ENCODE data around the gene SMO.
"Not testable (repeated sequence)": the region's sequence is repeated elsewhere in the genome, so short reads cannot be mapped to it uniquely, and the experiment has no call there.

Gene SMO

DNA sequence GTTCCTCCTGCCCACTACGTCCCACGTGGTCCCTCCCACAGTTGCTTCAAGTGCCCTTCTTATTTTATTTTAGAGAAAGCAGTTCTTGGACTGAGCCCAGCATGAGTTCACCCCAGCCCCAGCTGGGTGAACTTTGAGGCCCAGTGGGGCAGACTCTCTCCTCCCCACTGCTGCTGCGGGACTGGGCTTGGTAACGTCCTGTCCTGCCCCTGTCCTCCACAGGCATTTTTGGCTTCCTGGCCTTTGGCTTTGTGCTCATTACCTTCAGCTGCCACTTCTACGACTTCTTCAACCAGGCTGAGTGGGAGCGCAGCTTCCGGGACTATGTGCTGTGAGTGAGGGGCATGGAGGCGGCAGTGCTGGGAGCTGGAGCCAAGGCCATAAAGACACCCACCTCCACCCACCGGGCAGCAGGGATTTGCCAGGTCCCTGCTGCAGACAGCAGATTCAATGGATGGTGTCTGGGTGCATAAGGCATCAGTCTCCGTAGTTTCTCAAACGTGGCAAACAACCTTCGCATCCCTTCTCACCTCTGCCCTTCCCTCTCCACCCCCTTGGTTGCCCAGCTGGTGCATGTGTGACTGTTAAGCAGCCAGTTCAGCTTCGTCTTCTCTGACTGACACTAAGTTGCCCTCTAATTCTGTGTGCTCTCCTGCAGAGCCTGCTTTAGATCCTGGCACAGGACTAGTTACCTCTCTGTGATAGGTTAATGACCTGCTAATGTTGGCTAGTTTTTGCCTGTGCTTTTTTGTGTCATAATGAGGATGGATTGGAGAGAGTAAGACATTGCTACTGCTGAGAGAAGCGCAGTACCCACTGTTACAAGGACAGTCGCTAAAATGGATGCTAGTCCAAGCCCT lies 20.9 kb downstream of the SMO start:
- no peak for DNase-seq (ENCODE audit: low read depth in 2 of 2)

DNA sequence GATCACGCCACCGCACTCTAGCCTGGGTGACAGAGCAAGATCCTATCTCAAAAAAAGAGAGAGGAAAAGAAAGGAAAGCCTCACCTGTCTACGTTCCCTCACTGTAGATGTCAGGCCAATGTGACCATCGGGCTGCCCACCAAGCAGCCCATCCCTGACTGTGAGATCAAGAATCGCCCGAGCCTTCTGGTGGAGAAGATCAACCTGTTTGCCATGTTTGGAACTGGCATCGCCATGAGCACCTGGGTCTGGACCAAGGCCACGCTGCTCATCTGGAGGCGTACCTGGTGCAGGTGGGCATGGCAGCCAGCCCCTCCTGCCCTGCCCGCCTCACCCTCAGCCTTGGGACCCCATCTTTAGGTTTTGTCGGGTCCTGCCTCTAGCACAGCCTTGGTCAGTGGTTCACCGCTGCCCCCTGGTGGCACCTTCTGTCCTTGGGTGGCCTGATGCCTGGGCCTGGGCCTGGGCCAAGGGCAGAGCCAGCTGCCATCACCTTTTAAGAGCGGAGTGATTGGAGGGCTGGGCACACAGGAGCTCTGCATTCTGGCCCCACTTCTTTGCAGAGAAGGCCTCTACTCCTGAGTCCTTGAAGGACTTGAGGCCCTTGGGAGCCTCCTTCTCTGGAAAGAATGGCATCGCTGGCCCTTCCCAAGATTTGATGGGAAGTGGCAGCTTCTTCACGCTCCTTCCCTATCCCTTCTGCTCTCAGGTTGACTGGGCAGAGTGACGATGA lies 22.0 kb downstream of the SMO start:
- peak; percentile 28 to 41 for DNase-seq (ENCODE audit: low read depth in 2 of 2)

GRCh38 chr7:129210989-129211312 lies 22.5 kb downstream of the SMO start:
- no peak for DNase-seq (ENCODE audit: low read depth in 2 of 2)

- DNase-seq (ENCODE audit: low read depth in 2 of 2): no peak
These were observed 23.7 kb downstream of the SMO start for GRCh38 chr7:129212126-129212525.

DNA sequence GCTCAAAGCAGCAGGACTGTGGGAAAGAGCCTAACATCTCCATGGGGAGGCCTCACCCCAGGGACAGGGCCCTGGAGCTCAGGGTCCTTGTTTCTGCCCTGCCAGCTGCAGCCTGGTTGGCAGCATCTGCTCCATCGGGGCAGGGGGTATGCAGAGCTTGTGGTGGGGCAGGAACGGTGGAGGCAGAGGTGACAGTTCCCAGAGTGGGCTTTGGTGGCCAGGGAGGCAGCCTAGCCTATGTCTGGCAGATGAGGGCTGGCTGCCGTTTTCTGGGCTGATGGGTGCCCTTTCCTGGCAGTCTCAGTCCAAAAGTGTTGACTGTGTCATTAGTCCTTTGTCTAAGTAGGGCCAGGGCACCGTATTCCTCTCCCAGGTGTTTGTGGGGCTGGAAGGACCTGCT lies 24.2 kb downstream of the SMO start:
- no peak for DNase-seq (ENCODE audit: low read depth in 2 of 2)

GRCh38 chr7:129213828-129214227 lies 25.4 kb downstream of the SMO start:
- DNase-seq (ENCODE audit: low read depth in 2 of 2): no peak

DNA sequence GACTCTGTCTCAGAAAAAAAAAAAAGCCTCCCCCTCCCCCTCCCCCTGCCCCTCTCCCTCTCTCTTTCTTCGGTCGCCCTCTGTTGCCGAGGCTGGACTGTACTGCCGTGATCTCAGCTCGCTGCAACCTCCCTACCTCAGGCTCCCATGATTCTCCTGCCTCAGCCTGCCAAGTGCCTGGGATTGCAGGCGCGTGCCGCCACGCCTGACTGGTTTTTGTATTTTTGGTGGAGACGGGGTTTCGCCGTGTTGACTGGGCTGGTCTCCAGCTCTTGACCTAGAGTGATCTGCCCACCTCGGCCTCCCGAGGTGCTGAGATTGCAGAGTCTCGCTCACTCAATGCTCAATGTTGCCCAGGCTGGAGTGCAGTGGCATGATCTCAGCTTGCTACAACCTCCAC lies 27.3 kb downstream of the SMO start:
- DNase-seq (ENCODE audit: low read depth in 2 of 2): not testable (repeated sequence)

GRCh38 chr7:129216101-129216715 lies 27.8 kb downstream of the SMO start:
- DNase-seq (ENCODE audit: low read depth in 2 of 2): not testable (repeated sequence)

DNA sequence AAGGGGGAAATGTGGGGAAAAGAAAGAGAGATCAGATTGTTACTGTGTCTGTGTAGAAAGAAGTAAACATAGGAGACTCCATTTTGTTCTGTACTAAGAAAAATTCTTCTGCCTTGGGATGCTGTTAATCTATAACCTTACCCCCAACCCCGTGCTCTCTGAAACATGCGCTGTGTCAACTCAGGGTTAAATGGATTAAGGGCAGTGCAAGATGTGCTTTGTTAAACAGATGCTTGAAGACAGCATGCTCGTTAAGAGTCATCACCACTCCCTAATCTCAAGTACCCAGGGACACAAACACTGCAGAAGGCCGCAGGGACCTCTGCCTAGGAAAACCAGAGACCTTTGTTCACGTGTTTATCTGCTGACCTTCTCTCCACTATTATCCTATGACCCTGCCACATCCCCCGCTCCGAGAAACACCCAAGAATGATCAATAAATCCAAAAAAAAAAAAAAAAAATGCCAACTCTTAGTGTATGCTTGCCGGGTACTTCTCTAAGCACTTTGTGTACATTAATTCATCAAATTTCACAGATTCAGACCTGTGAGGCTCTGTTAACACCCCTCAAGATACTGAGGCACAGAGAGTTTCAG lies 28.5 kb downstream of the SMO start:
- not testable (repeated sequence) for DNase-seq (ENCODE audit: low read depth in 2 of 2)

GRCh38 chr7:129218514-129219062 lies 30.2 kb downstream of the SMO start:
- peak; percentile 43 to 58 for DNase-seq (ENCODE audit: low read depth in 2 of 2)

DNA sequence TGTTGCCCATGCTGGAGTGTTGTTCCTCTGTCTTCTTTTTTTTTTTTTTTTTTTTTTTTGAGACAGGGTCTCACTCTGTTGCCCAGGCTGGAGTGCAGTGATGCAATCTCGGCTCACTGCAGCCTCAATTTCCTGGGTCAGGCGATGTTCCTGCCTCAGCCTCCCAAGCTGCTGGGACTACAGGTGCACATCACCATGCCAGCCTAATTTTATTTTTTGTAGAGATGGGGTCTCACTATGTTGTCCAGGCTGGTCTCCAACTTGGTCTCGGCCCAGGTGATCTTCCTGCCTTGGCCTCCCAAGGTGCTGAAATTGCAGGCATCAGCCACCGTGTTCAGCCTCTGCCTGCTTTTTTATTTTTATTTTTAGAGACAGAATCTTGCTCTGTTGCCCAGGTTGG lies 30.7 kb downstream of the SMO start:
- DNase-seq (ENCODE audit: low read depth in 2 of 2): not testable (repeated sequence)

- DNase-seq (ENCODE audit: low read depth in 2 of 2): no peak
These were observed 33.6 kb downstream of the SMO start for GRCh38 chr7:129222064-129222463.

DNA sequence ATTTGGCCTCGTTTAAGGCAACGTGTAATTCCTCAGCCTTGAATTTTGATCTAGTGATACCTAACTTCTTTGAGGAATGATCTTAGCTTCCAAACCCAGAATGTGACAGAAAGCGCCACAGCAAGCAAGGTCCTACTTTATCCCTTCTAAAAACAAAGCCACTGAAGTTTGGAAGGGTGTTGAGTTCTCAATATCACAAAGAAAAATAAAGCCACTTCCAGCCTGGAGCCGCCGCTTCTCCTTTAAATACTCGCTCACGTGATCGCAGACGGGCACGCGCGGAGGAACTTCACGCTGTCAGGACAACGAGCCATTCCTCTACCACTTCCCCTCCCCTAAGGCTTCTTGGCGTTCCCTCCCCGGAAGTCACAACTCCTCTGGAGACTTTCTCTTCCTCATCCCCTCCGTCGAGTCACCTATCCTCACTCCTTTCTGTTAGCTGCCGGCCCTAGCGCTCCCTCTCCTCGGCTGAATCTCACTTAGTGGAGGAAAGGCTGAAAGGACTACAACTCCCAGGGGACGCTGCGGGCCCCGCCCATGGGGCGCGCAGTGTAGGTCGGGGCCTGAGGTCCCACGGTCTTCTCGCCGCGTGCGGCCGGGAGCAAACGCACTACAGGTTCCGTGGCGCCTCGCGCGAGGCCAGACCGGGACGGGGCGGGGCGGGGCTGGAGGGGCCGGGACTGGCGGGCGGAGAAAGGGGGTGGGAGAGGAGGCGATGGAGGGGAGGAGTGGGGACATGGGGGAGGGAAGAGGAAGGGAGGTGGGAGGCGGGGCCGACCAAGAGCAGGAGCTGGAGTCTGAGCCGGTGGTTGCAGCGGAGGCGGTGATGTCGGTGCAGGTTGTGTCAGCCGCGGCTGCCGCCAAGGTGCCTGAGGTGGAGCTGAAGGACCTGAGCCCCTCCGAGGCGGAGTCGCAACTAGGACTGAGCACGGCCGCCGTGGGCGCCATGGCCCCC lies 36.1 kb downstream of the SMO start, which contains the start of gene AHCYL2:
Gene AHCYL2 (plus strand): TSS at position 780 of the 955 bp plus-strand sequence.
- DNase-seq (ENCODE audit: low read depth in 2 of 2): peak; percentile 96

DNA sequence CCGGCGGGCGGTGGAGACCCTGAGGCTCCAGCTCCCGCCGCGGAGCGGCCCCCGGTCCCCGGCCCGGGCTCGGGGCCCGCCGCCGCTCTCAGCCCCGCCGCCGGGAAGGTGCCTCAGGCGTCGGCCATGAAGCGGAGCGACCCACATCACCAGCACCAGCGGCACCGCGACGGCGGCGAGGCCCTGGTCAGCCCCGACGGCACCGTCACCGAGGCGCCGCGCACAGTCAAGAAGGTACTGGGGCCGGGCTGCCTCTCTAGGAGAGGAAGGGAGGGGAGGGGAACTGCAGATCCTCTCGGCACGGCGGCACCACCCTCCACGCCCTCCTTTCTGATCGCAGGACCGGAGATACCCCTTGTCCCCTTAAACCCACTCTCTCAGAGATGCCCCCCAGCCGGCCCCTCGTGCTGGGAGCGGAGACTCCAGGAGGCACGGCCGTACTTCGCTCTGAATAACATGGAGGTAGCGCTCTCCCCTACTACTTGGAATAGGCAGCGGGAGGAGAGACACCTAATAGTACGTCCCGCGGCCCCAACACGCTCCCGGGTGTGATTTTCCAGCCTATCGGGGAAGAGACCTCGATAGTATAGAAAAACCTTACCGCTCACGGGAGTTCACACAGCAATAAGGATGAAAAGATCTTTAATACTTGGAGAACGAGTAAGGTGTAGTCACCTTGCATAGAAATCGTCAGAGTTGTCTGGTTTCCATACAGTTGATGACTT lies 36.9 kb downstream of the SMO start:
- peak; percentile 15 to 36 for DNase-seq (ENCODE audit: low read depth in 2 of 2)

GRCh38 chr7:129225931-129226572 lies 37.6 kb downstream of the SMO start:
- no peak for DNase-seq (ENCODE audit: low read depth in 2 of 2)

- no peak for DNase-seq (ENCODE audit: low read depth in 2 of 2)
These were observed 39.5 kb downstream of the SMO start for GRCh38 chr7:129227646-129228578.

DNA sequence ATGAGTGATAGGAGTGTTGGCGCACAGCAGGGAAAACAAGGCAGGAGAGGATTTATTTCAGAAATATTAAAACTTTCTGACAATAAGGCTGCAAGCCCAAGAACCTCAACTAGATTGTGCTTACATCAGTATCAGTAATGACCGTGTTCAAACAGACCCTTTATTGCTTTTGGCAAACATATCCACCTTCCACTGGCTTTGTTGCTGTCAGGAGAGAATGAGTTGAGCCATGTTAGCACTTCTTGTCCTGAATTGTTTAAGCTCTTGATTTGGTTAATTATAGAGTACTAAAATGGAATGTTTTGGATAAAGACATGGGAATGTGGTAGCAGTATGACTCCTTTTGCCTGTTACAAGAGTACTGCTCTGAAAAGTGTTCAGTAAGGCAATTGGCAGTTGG lies 40.2 kb downstream of the SMO start:
- DNase-seq (ENCODE audit: low read depth in 2 of 2): no peak

GRCh38 chr7:129231666-129232065 lies 43.2 kb downstream of the SMO start:
- DNase-seq (ENCODE audit: low read depth in 2 of 2): no peak
